Endothelial cell (in vitro differentiated cells): ENCODE results near the gene BATF. TPM values are rescaled to one million over a fixed set of nuclear protein-coding genes. Genes with fewer than 3 reads are reported as not detected.

Source experiments
- DNase-seq: peaks from one replicate; pipeline ENCODE4 v3.0.0; 2021; ENCODE audit warnings: low spot score
- H3K27ac Mint-ChIP-seq: one replicate; pipeline ENCODE4 v1.8.0; 2021; ENCODE audit warnings: mixed read lengths, inconsistent platforms; ENCODE audit not compliant: unreplicated experiment
- H3K27me3 Mint-ChIP-seq: one replicate; pipeline ENCODE4 v1.8.0; 2021; ENCODE audit warnings: mild to moderate bottlenecking, moderate library complexity, mixed read lengths, inconsistent platforms; ENCODE audit not compliant: unreplicated experiment
- H3K36me3 Mint-ChIP-seq: one replicate; pipeline ENCODE4 v1.8.0; 2021; ENCODE audit warnings: mild to moderate bottlenecking, low read depth, mixed read lengths, inconsistent platforms; ENCODE audit not compliant: unreplicated experiment
- H3K4me1 Mint-ChIP-seq: one replicate; pipeline ENCODE4 v1.8.0; 2021; ENCODE audit warnings: mild to moderate bottlenecking, mixed read lengths, inconsistent platforms; ENCODE audit not compliant: unreplicated experiment
- H3K4me3 Mint-ChIP-seq: one replicate; pipeline ENCODE4 v1.8.0; 2021; ENCODE audit warnings: mild to moderate bottlenecking, mixed read lengths, inconsistent platforms; ENCODE audit not compliant: unreplicated experiment
- H3K9me3 Mint-ChIP-seq: one replicate; pipeline ENCODE4 v1.8.0; 2021; ENCODE audit warnings: mixed read lengths, inconsistent platforms; ENCODE audit not compliant: unreplicated experiment
- total RNA-seq: library from RNA; stranded (reverse); fragmentation: NEBNext Ultra II Directional; extraction: Animal tissue kit (Norgen Biotek cat#: 25700); gene quantifications from one replicate; pipeline ENCODE4 v1.2.1, GENCODE V29; 2021; ENCODE audit not compliant: unreplicated experiment
- TF ChIP-seq, protein P1 (sequence below): fragments of 200-600 bp; sonication (generic); IDR thresholded peaks from one replicate; pipeline ENCODE4 v1.5.0; 2021; ENCODE audit warnings: antibody characterized with exemption; ENCODE audit not compliant: unreplicated experiment

The BATF gene
- total RNA-seq, 1 donor from 2014 or later, result not detected

DNA sequence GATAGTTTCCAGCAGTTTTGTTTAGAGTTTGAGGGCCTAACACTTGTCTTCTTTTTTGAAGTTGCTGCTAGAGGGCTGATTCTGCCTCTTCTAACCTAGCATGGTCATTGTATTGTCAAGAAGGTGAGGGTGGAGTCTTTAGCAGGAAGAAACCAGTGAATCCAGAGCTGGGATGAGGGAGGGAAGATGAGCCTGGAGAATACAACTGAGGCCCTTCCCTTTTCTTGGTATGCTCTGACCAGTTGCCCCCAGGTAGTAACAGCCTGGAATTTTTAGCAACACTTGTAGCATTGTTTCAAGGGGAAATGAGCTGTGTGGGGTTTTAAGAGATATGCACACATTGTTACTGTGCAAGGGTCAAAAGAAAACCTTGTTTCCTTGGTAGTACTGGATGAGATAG, 65.1 kb downstream of the BATF start:
- Mint-ChIP-seq H3K4me1 (peaks cover 27% of the 10 kb centered on the region), H3K36me3 (peaks cover 51% of the 10 kb centered on the region), H3K27me3 (peaks cover 10% of the 10 kb centered on the region), H3K27ac (no peak overlapping the region), H3K4me3 (no peak overlapping the region), H3K9me3 (no peaks in the 10 kb centered on the region)
- no peak for DNase-seq
- TF ChIP-seq, protein P1, sequence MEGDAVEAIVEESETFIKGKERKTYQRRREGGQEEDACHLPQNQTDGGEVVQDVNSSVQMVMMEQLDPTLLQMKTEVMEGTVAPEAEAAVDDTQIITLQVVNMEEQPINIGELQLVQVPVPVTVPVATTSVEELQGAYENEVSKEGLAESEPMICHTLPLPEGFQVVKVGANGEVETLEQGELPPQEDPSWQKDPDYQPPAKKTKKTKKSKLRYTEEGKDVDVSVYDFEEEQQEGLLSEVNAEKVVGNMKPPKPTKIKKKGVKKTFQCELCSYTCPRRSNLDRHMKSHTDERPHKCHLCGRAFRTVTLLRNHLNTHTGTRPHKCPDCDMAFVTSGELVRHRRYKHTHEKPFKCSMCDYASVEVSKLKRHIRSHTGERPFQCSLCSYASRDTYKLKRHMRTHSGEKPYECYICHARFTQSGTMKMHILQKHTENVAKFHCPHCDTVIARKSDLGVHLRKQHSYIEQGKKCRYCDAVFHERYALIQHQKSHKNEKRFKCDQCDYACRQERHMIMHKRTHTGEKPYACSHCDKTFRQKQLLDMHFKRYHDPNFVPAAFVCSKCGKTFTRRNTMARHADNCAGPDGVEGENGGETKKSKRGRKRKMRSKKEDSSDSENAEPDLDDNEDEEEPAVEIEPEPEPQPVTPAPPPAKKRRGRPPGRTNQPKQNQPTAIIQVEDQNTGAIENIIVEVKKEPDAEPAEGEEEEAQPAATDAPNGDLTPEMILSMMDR, result no peak

DNA sequence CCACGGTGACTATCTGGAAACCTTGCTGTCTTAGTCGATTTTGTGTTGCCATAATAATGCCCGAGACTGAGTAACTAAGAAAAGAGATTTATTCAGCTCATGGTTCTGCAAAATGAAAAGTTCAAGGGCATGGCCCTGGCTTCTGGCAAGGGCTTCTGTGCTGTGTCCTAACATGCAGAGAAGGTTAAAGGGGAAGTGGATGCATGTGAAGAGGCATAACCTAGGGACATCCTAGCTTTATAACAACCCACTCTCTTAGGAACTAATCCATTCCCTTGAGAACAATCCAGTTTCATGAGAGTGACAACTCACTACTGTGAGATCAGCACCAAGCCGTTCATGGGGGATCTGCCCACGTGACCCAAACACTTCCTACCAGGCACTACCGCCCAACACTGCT, 67.7 kb downstream of the BATF start:
- no peak for DNase-seq
- Mint-ChIP-seq H3K27ac (no peak overlapping the region), H3K36me3 (peaks cover 63% of the 10 kb centered on the region), H3K4me1 (peaks cover 16% of the 10 kb centered on the region), H3K4me3 (no peak overlapping the region), H3K27me3 (peaks cover 12% of the 10 kb centered on the region), H3K9me3 (peaks cover 4% of the 10 kb centered on the region)
- TF ChIP-seq, protein P1, result no peak

DNA sequence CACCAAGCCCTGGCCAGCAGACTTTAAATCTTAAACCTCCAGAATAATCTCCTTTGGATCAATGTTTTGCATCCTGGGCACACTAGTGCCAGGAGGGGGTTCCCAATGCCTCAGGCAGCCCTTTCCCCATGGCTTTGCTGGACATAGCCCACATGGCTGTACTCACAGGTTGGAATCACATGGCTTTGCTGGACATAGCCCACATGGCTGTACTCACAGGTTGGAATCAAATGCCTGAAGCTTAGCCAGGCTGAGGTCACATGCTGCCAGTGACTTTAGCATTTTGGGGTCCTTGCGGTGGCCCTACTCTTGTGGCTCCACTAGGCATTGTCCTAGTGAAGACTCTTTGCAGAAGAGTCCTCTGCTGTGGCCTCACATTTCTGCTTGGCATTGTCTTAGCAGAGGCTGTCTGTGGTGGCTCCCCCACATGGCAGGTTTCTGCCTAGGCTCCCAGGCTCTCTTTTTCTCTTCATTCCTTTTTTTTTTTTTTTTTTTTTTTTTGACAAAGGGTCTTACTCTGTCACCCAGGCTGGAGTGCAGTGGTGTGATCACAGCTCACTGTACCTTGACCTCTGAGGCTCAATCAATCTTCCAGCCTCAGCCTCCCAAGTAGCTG, 69.2 kb downstream of the BATF start:
- TF ChIP-seq, protein P1, result no peak
- H3K27me3 Mint-ChIP-seq, result peaks cover 9% of the 10 kb centered on the region
- H3K36me3 Mint-ChIP-seq, result peaks cover 66% of the 10 kb centered on the region
- H3K9me3 Mint-ChIP-seq, result peaks cover 4% of the 10 kb centered on the region
- peaks cover 6% of the 10 kb centered on the region for H3K4me1 Mint-ChIP-seq
- no peak overlapping the region for H3K27ac Mint-ChIP-seq
- no peak overlapping the region for H3K4me3 Mint-ChIP-seq
- DNase-seq, result no peak

DNA sequence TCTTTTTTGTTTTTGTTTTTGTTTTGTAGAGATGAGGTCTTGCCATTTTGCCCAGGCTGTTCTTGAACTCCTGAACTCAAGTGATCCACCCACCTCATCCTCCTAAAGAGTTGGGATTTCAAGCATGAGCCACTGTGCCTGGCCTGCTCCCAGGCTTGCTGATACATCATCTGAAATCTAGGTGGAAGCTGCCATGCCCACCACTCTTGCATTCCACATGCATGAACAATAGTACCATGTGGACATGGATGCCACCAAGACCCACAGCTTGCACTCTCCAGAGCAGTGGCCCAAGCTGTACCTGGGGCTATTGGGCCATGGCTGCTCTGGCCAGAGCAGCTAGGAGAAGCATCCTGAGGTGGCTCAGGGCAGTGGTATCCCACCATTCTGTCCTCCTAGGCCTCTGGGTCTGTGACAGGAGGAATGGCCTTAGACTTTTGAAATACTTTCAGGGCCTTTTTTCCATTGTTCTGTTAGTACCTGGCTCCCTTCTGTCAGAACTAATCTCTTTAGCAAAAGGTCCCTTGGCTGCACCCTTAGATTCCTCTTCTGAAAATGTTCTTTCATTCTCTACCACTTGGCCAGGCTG, 69.8 kb downstream of the BATF start:
- Mint-ChIP-seq H3K27me3 (peaks cover 9% of the 10 kb centered on the region), H3K4me1 (peaks cover 6% of the 10 kb centered on the region), H3K36me3 (peaks cover 66% of the 10 kb centered on the region), H3K9me3 (peaks cover 4% of the 10 kb centered on the region), H3K27ac (no peak overlapping the region), H3K4me3 (no peak overlapping the region)
- DNase-seq, result no peak
- TF ChIP-seq, protein P1, result no peak

DNA sequence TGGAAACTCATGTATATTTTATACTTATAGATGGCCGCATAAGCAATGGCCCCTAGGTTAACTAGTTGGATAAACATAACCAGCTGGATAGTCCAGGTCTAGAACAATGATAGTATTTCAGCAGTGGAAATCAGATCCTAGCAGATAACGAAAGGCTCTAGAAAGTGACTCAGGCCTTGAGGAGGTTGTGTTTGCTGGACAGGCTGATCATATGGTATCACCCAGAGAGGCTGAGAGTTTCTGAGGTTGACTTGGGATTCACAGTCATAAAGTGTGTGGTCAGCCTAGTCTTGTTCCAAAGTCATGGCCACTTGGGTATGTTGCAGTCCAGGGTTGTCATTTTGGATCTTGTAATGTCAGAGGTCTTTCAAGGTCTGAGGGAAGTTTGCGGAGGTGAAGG, 73.0 kb downstream of the BATF start:
- no peak overlapping the region for H3K4me3 Mint-ChIP-seq
- peaks cover 5% of the 10 kb centered on the region for H3K27me3 Mint-ChIP-seq
- peaks cover 41% of the 10 kb centered on the region for H3K36me3 Mint-ChIP-seq
- H3K9me3 Mint-ChIP-seq, result peaks cover 4% of the 10 kb centered on the region
- no peak for DNase-seq
- TF ChIP-seq, protein P1, result no peak
- no peaks in the 10 kb centered on the region for H3K4me1 Mint-ChIP-seq
- H3K27ac Mint-ChIP-seq, result no peak overlapping the region

Other genes starting within 250 kb of the BATF start
- gene FOS, start 243.6 kb upstream of the BATF start, total RNA-seq, result 41.5 TPM
- gene JDP2, start 94.4 kb upstream of the BATF start, total RNA-seq, result 5.1 TPM
- 50.6 TPM for gene FLVCR2, start 56.2 kb downstream of the BATF start, total RNA-seq
- 35.0 TPM for gene ERG28, start 138.4 kb downstream of the BATF start, total RNA-seq
- gene TTLL5, start 138.8 kb downstream of the BATF start, total RNA-seq, result 62.8 TPM